Esophagus squamous epithelium (tissue), 5 donors: ENCODE measurements around the gene CRYBG2. TPM values are rescaled to one million over a fixed set of nuclear protein-coding genes. Genes with fewer than 3 reads are reported as not detected.
A peak's percentile ranks its signal among the peaks of the same experiment; 100 is the strongest.

Source experiments
- DNase-seq: peaks from one replicate; lab custom pipeline; 2025; lab: John Stamatoyannopoulos, UW
- H3K27ac ChIP-seq, 4 donors: fragments of 200-600 bp; sonication (generic); one replicate each; pipeline ENCODE4 v1.5.1; 2016 to 2019; ENCODE audit warnings: mild to moderate bottlenecking in 1 of 4
- H3K27me3 ChIP-seq, 4 donors: fragments of 200-600 bp; sonication (generic); 1 replicate in 3 of 4; 2 replicates in 1 of 4; pipeline versions ENCODE4 v1.5.1 to v1.6.0; 2017 to 2021; ENCODE audit warnings: antibody characterized with exemption in 1 of 4
- H3K36me3 ChIP-seq, 3 donors: fragments of 200-600 bp; sonication (generic); one replicate each; pipeline ENCODE4 v1.5.1; 2016 to 2019
- H3K4me1 ChIP-seq, 3 donors: fragments of 200-600 bp; sonication (generic); one replicate each; pipeline ENCODE4 v1.5.1; 2017 to 2019
- H3K4me3 ChIP-seq, 4 donors: fragments of 200-600 bp; sonication (generic); 1 replicate in 3 of 4; 2 replicates in 1 of 4; pipeline ENCODE4 v1.5.1; 2016 to 2019; ENCODE audit warnings: mild to moderate bottlenecking in 2 of 4, moderate library complexity in 1 of 4
- H3K9me3 ChIP-seq, 3 donors: fragments of 200-600 bp; sonication (generic); one replicate each; pipeline ENCODE4 v1.5.1; 2016 to 2019
- CTCF ChIP-seq, 6 experiments: fragments of 450-650 bp in 4 of 6; fragments of 200-600 bp in 2 of 6; sonication (generic) in 2 of 6; IDR thresholded peaks; one replicate each; pipeline ENCODE4 v1.5.1; 2016 to 2019; ENCODE audit warnings: antibody characterized with exemption in 6 of 6, mild to moderate bottlenecking in 4 of 6, moderate library complexity in 4 of 6
- POLR2A ChIP-seq, 4 donors: fragments of 450-650 bp; IDR thresholded peaks; one replicate each; pipeline ENCODE4 v1.6.1; 2017; ENCODE audit warnings: antibody characterized with exemption in 4 of 4, mild to moderate bottlenecking in 4 of 4, moderate library complexity in 3 of 4
- WGBS, 2 donors: methylation state at CpG; one replicate each; pipeline ENCODE4 v1.1.5; 2018; 5-methylcytosine and 5-hydroxymethylcytosine counted together
- intact Hi-C: fragments of 100-400 bp; cut with DNase I; formaldehyde crosslinking; loops from one replicate; pipeline ENCODE4 v1.15.0; 2022
- total RNA-seq, 4 donors: library from RNA; depleted of rRNA; stranded (reverse); fragments of >200 nt; gene quantifications; one replicate each; pipeline ENCODE4 v1.1.0, GENCODE V29; 2016
- donor health status: DM: yes; HTN: yes; CAD: no.

CRYBG2 gene
- 100 to 1,000 TPM in 3 of 4 donors, 10 to 100 TPM in 1; 35.8 to 305 (median 122) TPM for total RNA-seq

GRCh38 chr1:26353976-26354820, at the start of gene CRYBG2:
Gene CRYBG2, minus strand, starts transcription at chr1:26354130. Its CDS starts 7,473 bp downstream, at chr1:26346657.
- TF ChIP-seq POLR2A (IDR thresholded peaks at IDR 0.05) (peak in 2 of 4 donors; percentile 18 to 55), CTCF (IDR thresholded peaks at IDR 0.05) (no peak)
- intact Hi-C loops: no loop called here
- peak within 1 kb of the TSS; percentile 43 to 59 (median 48) for H3K4me3 ChIP-seq
- H3K9me3 ChIP-seq: no peaks in the 10 kb centered on the region
- H3K27ac ChIP-seq: peak within 1 kb of the TSS; percentile 85 to 95 (median 92)
- H3K4me1 ChIP-seq: peaks cover 30 to 97% (median 35%) of the 10 kb centered on the region in 3 donors
- WGBS, 2 donors: 80% methylated on average over 1 of the region's 21 CpGs; no CpG with 5 or more reads in 1 of the 2 donors
- peaks cover 0 to 35% (median 0%) of the 10 kb centered on the region in 4 donors for H3K27me3 ChIP-seq
- no peaks in the 10 kb centered on the region for H3K36me3 ChIP-seq
- no peak for DNase-seq

GRCh38 chr1:26403656-26404055, 49.7 kb upstream of the CRYBG2 start:
- H3K27me3 ChIP-seq: peaks cover 0 to 32% (median 0%) of the 10 kb centered on the region in 4 donors
- DNase-seq: no peak

GRCh38 chr1:26401891-26402290, 48.0 kb upstream of the CRYBG2 start:
- intact Hi-C loops: no loop called here
- no peak for DNase-seq
- WGBS, 2 donors: 44 to 47% methylated on average over 3 of the region's 3 CpGs
- H3K27ac ChIP-seq: no peak overlapping the region
- no peak for TF ChIP-seq CTCF (IDR thresholded peaks at IDR 0.05)
- TF ChIP-seq POLR2A (IDR thresholded peaks at IDR 0.05): no peak
- H3K27me3 ChIP-seq: peaks cover 0 to 31% (median 0%) of the 10 kb centered on the region in 4 donors
- H3K4me3 ChIP-seq: no peak overlapping the region
- no peaks in the 10 kb centered on the region for H3K9me3 ChIP-seq
- no peaks in the 10 kb centered on the region for H3K36me3 ChIP-seq
- no peaks in the 10 kb centered on the region for H3K4me1 ChIP-seq

More at GRCh38 chr1:26403656-26404055, 49.7 kb upstream of the CRYBG2 start:
- Histone ChIP-seq H3K9me3 (no peaks in the 10 kb centered on the region), H3K36me3 (no peaks in the 10 kb centered on the region), H3K27ac (no peak overlapping the region), H3K4me3 (no peak overlapping the region), H3K4me1 (peaks cover 0 to 1% (median 0%) of the 10 kb centered on the region in 3 donors)
- intact Hi-C loops: no loop called here
- 6 to 33% methylated on average over 4 of the region's 4 CpGs for WGBS, 2 donors
- no peak for TF ChIP-seq CTCF (IDR thresholded peaks at IDR 0.05)
- no peak for TF ChIP-seq POLR2A (IDR thresholded peaks at IDR 0.05)

GRCh38 chr1:26399034-26399433, 45.1 kb upstream of the CRYBG2 start:
- Histone ChIP-seq H3K36me3 (no peaks in the 10 kb centered on the region), H3K9me3 (no peaks in the 10 kb centered on the region), H3K27me3 (peaks cover 0 to 11% (median 0%) of the 10 kb centered on the region in 4 donors), H3K4me3 (no peak overlapping the region), H3K4me1 (no peaks in the 10 kb centered on the region), H3K27ac (no peak overlapping the region)
- TF ChIP-seq CTCF (IDR thresholded peaks at IDR 0.05) (no peak), POLR2A (IDR thresholded peaks at IDR 0.05) (no peak)
- intact Hi-C loops: no loop called here
- no peak for DNase-seq
- 79 to 83% methylated on average over 3 of the region's 3 CpGs for WGBS, 2 donors

GRCh38 chr1:26395754-26396153, 41.8 kb upstream of the CRYBG2 start:
- Histone ChIP-seq H3K27me3 (peaks cover 0 to 18% (median 0%) of the 10 kb centered on the region in 4 donors), H3K27ac (no peak overlapping the region), H3K4me3 (no peak overlapping the region), H3K36me3 (no peaks in the 10 kb centered on the region), H3K9me3 (no peaks in the 10 kb centered on the region), H3K4me1 (peaks cover 0 to 11% (median 0%) of the 10 kb centered on the region in 3 donors)
- intact Hi-C loops: no loop called here
- TF ChIP-seq POLR2A (IDR thresholded peaks at IDR 0.05) (no peak), CTCF (IDR thresholded peaks at IDR 0.05) (no peak)
- DNase-seq: no peak
- 82% methylated on average over 7 to 8 of the region's 8 CpGs for WGBS, 2 donors
